Lower leg skin (tissue), 4 donors: ENCODE measurements around the gene CTSZ. TPM values are rescaled to one million over a fixed set of nuclear protein-coding genes. Genes with fewer than 3 reads are reported as not detected.

Source experiments
- DNase-seq, 2 donors: peaks; one replicate each; pipeline ENCODE4 v3.0.0-alpha.2; 2019; ENCODE audit warnings: low spot score in 2 of 2
- H3K4me3 ChIP-seq: fragments of 200-600 bp; sonication (generic); 2 replicates; pipeline ENCODE4 v1.5.1; 2017; ENCODE audit warnings: mild to moderate bottlenecking, low read depth; ENCODE audit not compliant: poor library complexity, severe bottlenecking
- CTCF ChIP-seq, 3 donors: fragments of 450-650 bp; IDR thresholded peaks; one replicate each; pipeline ENCODE4 v1.5.1; 2016; ENCODE audit warnings: antibody characterized with exemption in 3 of 3, mild to moderate bottlenecking in 3 of 3, moderate library complexity in 2 of 3
- POLR2A ChIP-seq, 2 donors: fragments of 450-650 bp; IDR thresholded peaks; one replicate each; pipeline ENCODE4 v1.6.1; 2016 to 2017; ENCODE audit warnings: antibody characterized with exemption in 2 of 2, mild to moderate bottlenecking in 1 of 2, moderate library complexity in 1 of 2
- WGBS, 2 donors: methylation state at CpG; one replicate each; pipeline ENCODE4 v1.1.5; 2018; 5-methylcytosine and 5-hydroxymethylcytosine counted together
- intact Hi-C: fragments of 100-400 bp; cut with DNase I; formaldehyde crosslinking; loops from one replicate; pipeline ENCODE4 v1.15.0; 2023; ENCODE audit warnings: low total_unique reads
- total RNA-seq, 4 donors: library from RNA; depleted of rRNA; stranded (reverse); fragments of >200 nt; gene quantifications; one replicate each; pipeline ENCODE4 v1.1.0, GENCODE V29; 2016

CTSZ gene
- total RNA-seq, 4 donors from 2014 or later: 30.1 to 64.1 (median 40.0) TPM

GRCh38 chr20:59019217-59019616 is 12.2 kb upstream of the CTSZ start, which contains the start of gene TUBB1:
Gene TUBB1, plus strand, starts transcription at chr20:59019429. Its CDS starts 94 bp downstream, at chr20:59019523.
- 86 to 87% methylated on average over 5 of the region's 5 CpGs for WGBS, 2 donors
- intact Hi-C loops: no loop called here
- no peak for DNase-seq

GRCh38 chr20:59018817-59019216 is 11.8 kb upstream of the CTSZ start:
- intact Hi-C loops: no loop called here
- H3K4me3 ChIP-seq: no peak overlapping the region
- no peak for DNase-seq
- 91 to 92% methylated on average over 10 of the region's 10 CpGs for WGBS, 2 donors
- no peak for TF ChIP-seq POLR2A (IDR thresholded peaks at IDR 0.05)
- no peak for TF ChIP-seq CTCF (IDR thresholded peaks at IDR 0.05)

More at GRCh38 chr20:59019217-59019616, 12.2 kb upstream of the CTSZ start, which contains the start of gene TUBB1:
- no peak within 1 kb of the TSS for H3K4me3 ChIP-seq
- TF ChIP-seq CTCF (IDR thresholded peaks at IDR 0.05) (no peak), POLR2A (IDR thresholded peaks at IDR 0.05) (no peak)

- 91 to 93% methylated on average over 16 of the region's 16 CpGs for WGBS, 2 donors
- no peak for DNase-seq
Observed at GRCh38 chr20:59017493-59018231, 10.6 kb upstream of the CTSZ start.

GRCh38 chr20:59016795-59017492 is 9.9 kb upstream of the CTSZ start:
- intact Hi-C loops: no loop called here
- H3K4me3 ChIP-seq: no peak overlapping the region
- TF ChIP-seq POLR2A (IDR thresholded peaks at IDR 0.05): no peak
- TF ChIP-seq CTCF (IDR thresholded peaks at IDR 0.05): no peak
- WGBS, 2 donors: 52 to 63% methylated on average over 4 of the region's 4 CpGs
- DNase-seq: no peak

More at GRCh38 chr20:59017493-59018231, 10.6 kb upstream of the CTSZ start:
- no peak overlapping the region for H3K4me3 ChIP-seq
- TF ChIP-seq CTCF (IDR thresholded peaks at IDR 0.05): no peak
- no peak for TF ChIP-seq POLR2A (IDR thresholded peaks at IDR 0.05)
- intact Hi-C loops: no loop called here

GRCh38 chr20:59015812-59016711 is 9.0 kb upstream of the CTSZ start:
- DNase-seq: no peak
- 86 to 88% methylated on average over 15 to 16 of the region's 16 CpGs for WGBS, 2 donors
- no peak overlapping the region for H3K4me3 ChIP-seq
- intact Hi-C loops: no loop called here
- TF ChIP-seq POLR2A (IDR thresholded peaks at IDR 0.05): no peak
- no peak for TF ChIP-seq CTCF (IDR thresholded peaks at IDR 0.05)
